DOHH2 (cell line): ENCODE results near the gene ZNF284.

ENCODE experiments used
- CTCF ChIP-seq: fragments of 200-600 bp; sonication (generic); IDR thresholded peaks from one replicate; pipeline ENCODE4 v1.5.1; 2014; ENCODE audit warnings: antibody characterized with exemption, mild to moderate bottlenecking, low read depth, low read length; ENCODE audit not compliant: poor library complexity, severe bottlenecking
- EZH2phosphoT487 ChIP-seq: fragments of 200-600 bp; sonication (generic); IDR thresholded peaks from 2 replicates; pipeline ENCODE4 v1.6.1; 2017; ENCODE audit warnings: borderline replicate concordance, mild to moderate bottlenecking, antibody characterized with exemption, low read length, moderate library complexity, mixed read lengths

GRCh38 chr19:44061038-44061437, 10.9 kb upstream of the ZNF284 start:
- no peak for TF ChIP-seq CTCF
- TF ChIP-seq EZH2phosphoT487, result no peak
